ENCODE measurements around the gene PGAP6.

GRCh38 chr16:369866-370436 is 11.8 kb downstream of the PGAP6 start:
- no peak for TF ChIP-seq CTCF (conservative IDR thresholded peaks at IDR 0.05 in 1 of 2, IDR thresholded peaks at IDR 0.05 in 1 of 2; ENCODE audit: low read depth in 1 of 2, low read length in 2 of 2)
- no peak for TF ChIP-seq EZH2 (IDR thresholded peaks at IDR 0.05; ENCODE audit: low read length, missing control alignments)

Data from fibroblast of lung (primary cell).